Fibroblast of pulmonary artery (primary cell): ENCODE measurements around the gene MCM5.

ENCODE experiments used
- DNase-seq: peaks from one replicate; pipeline ENCODE4 v3.0.0-alpha.2; 2010; ENCODE audit warnings: low read depth
- H3K4me3 ChIP-seq: replicated peaks from 2 replicates; pipeline ENCODE4 v1.5.1; 2011; ENCODE audit warnings: low read depth, mild to moderate bottlenecking, control low read depth, low read length, moderate library complexity
- CTCF ChIP-seq: IDR thresholded peaks from 2 replicates; pipeline ENCODE4 v1.5.1; 2011; ENCODE audit warnings: mild to moderate bottlenecking, control low read depth, low read length, inconsistent platforms; ENCODE audit errors: missing control alignments

The MCM5 gene

GRCh38 chr22:35422936-35423335 lies 23.0 kb downstream of the MCM5 start:
- H3K4me3 ChIP-seq = no peak overlapping the region
- DNase-seq = no peak
- no peak for TF ChIP-seq CTCF

GRCh38 chr22:35424081-35424480 lies 24.1 kb downstream of the MCM5 start:
- no peak for TF ChIP-seq CTCF
- no peak overlapping the region for H3K4me3 ChIP-seq
- no peak for DNase-seq

- no peak for TF ChIP-seq CTCF
- no peak for DNase-seq
- no peak overlapping the region for H3K4me3 ChIP-seq
Observed at GRCh38 chr22:35424761-35425160, 24.8 kb downstream of the MCM5 start.

DNA sequence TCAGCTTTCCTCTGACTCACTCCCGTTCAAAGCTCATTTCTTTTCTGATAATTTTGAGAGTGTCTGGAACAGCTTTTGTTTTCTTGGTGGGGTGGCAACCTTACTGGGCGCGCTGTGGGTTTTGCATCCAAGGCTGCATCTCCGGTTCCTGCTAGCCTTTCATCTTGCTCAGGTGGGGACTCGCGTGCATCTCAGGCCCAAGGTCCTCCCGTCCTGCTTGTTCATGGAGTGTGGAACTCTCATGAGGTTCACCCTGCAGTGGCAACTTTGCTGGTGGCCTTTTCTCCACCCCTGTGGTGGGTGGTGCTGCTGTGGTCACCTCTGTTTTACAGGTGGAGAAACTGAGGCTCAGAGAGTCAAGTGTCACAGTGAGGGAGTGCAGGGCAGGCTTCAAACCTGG lies 25.6 kb downstream of the MCM5 start:
- no peak overlapping the region for H3K4me3 ChIP-seq
- TF ChIP-seq CTCF = no peak
- DNase-seq = no peak

DNA sequence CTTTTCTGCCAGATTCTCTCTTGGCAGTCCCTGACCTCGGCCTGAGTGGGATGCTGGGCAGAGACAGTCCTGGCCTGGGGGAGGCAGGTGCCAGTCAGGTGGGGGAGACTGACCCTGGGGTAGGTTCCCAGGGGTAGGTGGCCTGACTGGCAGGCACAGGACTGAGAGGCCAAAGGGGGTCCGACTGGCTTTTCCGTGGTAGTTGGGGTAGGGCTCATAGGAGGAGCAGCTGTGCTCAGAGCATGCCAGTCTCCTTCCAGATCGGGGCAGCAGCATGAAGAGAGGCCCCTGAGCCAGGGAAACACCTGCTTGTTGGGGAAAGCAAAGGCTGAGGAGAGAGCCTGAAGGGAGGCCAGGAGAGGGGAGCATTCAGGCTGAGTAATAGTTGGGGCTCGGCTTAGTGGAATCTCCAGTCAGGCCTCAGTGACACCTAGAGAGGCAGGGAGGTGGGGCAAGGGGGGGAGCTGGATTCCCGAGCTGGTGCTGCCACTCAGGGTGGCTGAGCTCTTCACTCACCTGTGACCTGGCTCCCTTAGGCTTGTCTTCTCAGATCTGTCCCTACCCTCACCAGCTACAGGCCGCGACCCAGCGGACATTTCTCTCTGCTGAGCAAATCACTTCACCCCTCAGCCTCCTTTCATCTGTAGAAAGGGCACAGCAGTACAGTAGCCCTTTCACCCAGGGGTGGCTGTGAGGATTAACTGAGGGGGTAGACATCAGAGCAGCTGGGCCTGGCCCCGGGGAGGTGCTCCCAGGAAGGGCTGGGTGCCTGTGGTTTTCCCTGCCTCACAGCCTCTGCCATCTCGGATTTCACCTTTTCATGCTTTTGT lies 26.2 kb downstream of the MCM5 start:
- no peak for TF ChIP-seq CTCF
- no peak for DNase-seq

DNA sequence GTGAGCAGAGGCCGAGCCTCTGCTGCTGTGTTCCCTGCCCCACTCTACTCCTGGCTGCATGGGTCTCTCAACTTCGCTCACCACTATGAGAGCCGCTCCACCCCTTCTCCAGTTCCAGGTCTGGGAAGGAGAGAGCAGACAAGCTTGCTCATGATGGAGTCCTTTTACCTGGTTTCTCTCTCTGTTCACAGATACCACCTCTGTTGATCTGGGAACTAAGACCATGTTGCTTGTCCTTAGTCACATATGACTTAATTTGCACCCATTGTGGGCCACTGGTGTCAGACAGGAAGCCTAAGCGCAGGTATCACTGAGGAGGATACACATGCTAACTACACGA lies 26.8 kb downstream of the MCM5 start:
- no peak for DNase-seq
- no peak for TF ChIP-seq CTCF

More for the DNA sequence above, 26.2 kb downstream of the MCM5 start:
- no peak overlapping the region for H3K4me3 ChIP-seq

GRCh38 chr22:35430897-35431322 lies 31.0 kb downstream of the MCM5 start:
- peak; percentile 95 for DNase-seq
- TF ChIP-seq CTCF = peak; percentile 91
- no peak overlapping the region for H3K4me3 ChIP-seq

More for the DNA sequence above, 26.8 kb downstream of the MCM5 start:
- H3K4me3 ChIP-seq = no peak overlapping the region
